Measurements from ENCODE around the gene PLB1.

- TF ChIP-seq POLR2AphosphoS5 (IDR thresholded peaks at IDR 0.05), result no peak
- no peak for TF ChIP-seq CTCF (IDR thresholded peaks at IDR 0.05)
- TF ChIP-seq POLR2A (IDR thresholded peaks at IDR 0.05), result no peak
These were observed 152.3 kb downstream of the PLB1 start for GRCh38 chr2:28648147-28648546.

All from prostate gland (tissue), 2 donors.